GM21447 (cell line): ENCODE results near the gene SLC35E4.
"Not testable (repeated sequence)": the region's sequence is repeated elsewhere in the genome, so short reads cannot be mapped to it uniquely, and the experiment has no call there.

Experiments used
- ATAC-seq: cut with Tn5 transposase; IDR thresholded peaks from one replicate; pipeline ENCODE4 v1.9.1; 2021; ENCODE audit not compliant: unreplicated experiment

Gene SLC35E4

GRCh38 chr22:30611197-30611596 lies 24.4 kb upstream of the SLC35E4 start:
- no peak for ATAC-seq

GRCh38 chr22:30612789-30613188 lies 22.8 kb upstream of the SLC35E4 start:
- no peak for ATAC-seq

- no peak for ATAC-seq
Observed at GRCh38 chr22:30614268-30614667, 21.3 kb upstream of the SLC35E4 start.

- no peak for ATAC-seq
Observed at GRCh38 chr22:30614879-30615278, 20.7 kb upstream of the SLC35E4 start.

- no peak for ATAC-seq
Observed at GRCh38 chr22:30615543-30615954, 20.0 kb upstream of the SLC35E4 start.

- ATAC-seq, result no peak
Observed at GRCh38 chr22:30617819-30618218, 17.8 kb upstream of the SLC35E4 start.

DNA sequence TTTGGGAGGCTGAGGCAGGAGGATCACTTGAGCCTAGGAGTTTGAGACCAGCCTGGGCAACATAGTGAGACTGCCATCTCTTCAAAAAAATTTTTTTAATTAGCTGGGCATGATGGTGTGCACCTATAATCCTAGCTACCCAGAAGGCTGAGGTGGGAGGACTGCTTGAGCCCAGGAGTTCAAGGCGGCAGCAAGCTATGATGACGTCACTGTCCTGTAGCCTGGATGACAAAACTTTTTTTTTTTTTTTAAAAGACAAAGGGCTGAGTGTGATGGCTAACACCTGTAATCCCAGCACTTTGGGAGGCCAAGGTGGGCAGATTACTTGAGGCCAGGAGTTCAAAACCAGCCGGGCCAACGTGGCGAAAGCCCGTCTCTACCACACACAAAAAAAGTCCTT lies 15.7 kb upstream of the SLC35E4 start:
- ATAC-seq, result not testable (repeated sequence)

- no peak for ATAC-seq
Observed at GRCh38 chr22:30626413-30626812, 9.2 kb upstream of the SLC35E4 start.

DNA sequence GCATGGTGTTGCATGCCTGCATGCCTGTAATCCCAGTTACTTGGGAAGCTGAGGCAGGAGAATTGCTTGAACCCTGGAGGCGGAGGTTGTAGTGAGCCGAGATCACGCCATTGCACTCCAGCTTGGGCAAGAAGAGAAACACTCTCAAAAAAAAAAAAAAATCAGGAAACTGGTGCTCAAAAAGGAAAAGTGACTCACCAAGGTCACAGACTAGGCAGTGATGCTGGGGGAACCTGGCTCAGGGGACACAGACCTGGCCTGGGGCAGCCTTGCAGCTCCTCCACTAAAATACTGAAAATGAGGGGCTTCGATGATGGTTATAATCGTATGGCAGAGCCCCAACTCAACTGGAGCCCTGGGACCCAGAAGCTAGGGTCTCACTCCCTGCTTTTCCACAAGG lies 8.1 kb upstream of the SLC35E4 start:
- no peak for ATAC-seq

DNA sequence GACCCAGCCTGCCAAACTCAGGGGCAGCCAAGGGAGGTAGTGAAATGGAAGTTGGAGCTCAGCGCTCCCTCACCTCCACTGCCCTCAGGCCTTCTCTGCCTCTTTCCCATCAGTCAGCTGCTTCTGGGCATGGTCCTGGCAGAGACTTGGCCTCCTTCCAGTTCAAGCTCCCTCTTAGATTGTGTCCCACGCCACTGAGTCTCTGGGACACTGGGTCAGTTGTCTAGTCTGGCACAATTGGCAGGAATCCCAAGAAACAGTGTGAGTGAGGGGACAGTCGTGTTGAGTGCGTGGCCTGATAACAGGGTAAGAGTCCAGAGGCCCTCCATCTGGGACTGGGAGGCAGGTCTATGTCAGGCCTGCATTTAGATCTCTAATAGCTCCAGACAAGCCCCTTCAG lies 7.1 kb upstream of the SLC35E4 start:
- no peak for ATAC-seq

GRCh38 chr22:30631469-30631868 lies 4.1 kb upstream of the SLC35E4 start:
- not testable (repeated sequence) for ATAC-seq

DNA sequence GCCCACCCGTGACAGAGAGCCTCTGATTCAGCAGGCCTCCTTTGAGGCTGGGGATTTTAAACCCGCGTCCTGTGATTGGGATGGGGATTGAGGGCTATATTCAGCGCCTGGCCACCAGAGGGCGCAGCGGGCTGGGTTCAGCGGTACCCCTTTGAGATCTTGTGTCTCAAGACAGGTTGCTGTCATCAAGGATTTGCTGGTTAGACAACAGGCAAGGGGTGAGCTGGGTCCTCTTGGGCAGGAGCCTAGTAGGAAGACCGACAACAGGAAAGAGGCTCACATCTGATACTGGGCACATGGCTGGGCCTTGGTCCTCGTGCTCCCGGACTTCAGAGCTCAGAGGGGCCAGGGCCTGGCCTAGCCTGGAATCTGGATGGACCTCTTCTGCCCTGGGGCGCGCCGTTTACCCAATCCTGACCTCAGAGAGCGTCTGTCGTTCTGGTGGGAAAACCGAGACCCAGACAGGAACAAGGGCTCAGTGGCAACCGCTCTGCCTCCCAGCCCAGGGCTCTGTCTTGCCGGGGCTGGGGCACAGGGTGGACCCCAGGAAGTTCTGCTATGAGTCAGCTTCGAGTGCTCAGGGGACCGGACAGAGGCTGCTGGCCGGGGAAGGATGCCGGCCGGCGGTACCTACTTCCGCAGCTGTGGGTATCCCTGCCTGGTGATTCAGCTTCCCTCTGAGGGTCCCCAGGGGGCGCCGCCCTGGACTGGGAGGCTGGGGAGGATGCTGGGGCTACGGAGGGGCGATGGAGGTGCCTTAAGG lies 929 bp upstream of the SLC35E4 start:
- ATAC-seq, result peak; percentile 56

GRCh38 chr22:30636226-30637077 lies 871 bp downstream of the SLC35E4 start:
- ATAC-seq, result no peak

- no peak for ATAC-seq
Observed at GRCh38 chr22:30637701-30638114, 2.1 kb downstream of the SLC35E4 start.

- no peak for ATAC-seq
Observed at GRCh38 chr22:30640361-30640760, 4.8 kb downstream of the SLC35E4 start.

DNA sequence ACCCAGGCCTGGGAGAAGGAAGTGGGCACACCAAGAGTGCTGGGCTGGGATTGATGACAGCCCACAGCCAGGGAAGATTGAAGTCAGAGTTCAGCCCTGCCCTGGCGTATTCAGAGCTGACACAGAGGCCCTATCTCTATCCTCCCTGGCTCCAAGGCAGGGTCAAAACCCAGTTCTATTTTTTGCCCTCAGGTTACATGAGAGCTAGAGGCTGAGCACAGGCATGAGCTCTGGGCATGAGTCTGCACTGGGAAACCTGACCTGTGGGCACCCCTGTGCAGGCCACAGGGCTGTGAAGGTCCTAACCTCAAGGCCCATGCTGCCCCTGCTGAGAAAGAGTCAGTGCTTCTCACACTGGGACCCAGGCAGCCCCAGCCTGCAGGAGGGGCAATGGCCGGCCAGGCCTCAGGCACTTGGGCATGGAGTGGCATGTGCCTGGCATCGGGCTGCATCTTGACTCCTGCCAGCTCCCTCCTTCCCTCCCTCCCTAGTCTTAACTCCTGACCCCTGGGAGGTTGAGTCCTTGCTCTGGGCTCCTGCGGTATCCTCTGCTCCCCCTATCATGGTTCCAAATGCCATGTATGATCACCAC lies 5.4 kb downstream of the SLC35E4 start:
- ATAC-seq, result no peak

- ATAC-seq, result no peak
Observed at GRCh38 chr22:30643055-30643875, 7.7 kb downstream of the SLC35E4 start.

GRCh38 chr22:30646518-30647160 lies 11.1 kb downstream of the SLC35E4 start:
- no peak for ATAC-seq

DNA sequence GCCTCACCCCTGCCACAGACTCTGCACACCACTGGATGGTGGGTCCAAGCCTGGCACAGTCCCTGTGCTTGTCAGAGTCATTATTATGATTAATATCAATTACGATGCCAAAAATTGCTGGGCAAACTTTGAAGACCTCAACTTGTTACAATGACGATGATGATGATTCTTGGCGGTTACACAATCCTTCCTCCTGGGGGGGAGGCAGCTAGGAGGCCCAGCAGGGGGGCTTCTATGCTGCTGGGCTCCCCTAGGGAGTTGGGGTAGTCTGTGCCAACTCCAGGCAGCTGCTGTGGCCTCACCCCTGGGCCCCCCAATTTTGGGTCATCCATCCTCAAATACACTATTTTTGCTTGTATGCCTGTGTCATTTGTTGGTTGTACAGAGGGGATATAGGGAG lies 12.0 kb downstream of the SLC35E4 start:
- ATAC-seq, result no peak

DNA sequence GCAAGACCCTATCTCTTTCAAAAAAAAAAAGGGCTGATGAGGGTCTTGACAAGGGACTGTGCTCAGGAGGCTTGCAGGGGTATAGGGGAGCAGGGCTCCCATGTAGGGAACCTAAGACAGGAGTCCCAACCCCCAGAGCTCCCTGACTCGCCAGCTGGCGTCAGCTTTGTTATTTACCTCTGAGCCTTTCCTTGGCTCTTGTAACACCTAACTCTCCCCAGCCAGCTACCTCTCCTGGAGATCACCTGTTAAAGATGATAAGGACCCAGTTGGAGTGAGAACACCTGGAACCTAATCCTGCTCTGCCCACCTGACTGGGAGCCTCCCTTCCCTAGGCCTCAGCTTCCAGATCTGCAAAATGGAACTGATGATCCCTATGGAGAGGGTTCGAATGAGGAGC lies 13.2 kb downstream of the SLC35E4 start:
- ATAC-seq, result no peak
